ENCODE measurements around the gene SP3.

DNA sequence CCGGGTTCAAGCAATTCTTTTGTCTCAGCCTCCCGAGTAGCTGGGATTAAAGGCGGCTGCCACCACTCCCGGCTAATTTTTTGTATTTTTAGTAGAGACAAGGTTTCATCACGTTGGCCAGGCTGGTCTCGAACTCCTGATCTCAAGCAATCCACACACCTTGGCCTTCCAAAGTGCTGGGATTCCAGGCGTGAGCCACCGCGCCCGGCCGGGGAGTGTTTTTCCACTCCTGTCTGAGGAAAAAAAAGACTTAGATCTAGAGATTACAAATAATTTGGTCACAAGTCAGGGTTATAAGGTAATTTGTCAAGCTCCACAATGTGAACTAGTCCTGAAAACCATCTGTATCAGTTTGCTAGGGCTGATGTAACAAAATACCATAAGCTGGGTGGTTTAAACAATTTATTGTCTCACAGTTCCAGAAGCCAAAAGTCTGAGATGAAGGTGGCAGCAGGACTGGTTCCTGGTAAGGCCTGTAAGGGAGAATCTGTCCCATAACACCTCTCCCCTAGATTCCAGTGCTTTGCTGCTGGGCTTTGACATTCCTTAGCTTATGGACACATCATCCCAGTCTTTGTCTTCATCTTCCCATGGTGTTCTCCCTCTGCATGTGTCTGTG lies 40.7 kb upstream of the SP3 start:
- TF ChIP-seq, protein P1, sequence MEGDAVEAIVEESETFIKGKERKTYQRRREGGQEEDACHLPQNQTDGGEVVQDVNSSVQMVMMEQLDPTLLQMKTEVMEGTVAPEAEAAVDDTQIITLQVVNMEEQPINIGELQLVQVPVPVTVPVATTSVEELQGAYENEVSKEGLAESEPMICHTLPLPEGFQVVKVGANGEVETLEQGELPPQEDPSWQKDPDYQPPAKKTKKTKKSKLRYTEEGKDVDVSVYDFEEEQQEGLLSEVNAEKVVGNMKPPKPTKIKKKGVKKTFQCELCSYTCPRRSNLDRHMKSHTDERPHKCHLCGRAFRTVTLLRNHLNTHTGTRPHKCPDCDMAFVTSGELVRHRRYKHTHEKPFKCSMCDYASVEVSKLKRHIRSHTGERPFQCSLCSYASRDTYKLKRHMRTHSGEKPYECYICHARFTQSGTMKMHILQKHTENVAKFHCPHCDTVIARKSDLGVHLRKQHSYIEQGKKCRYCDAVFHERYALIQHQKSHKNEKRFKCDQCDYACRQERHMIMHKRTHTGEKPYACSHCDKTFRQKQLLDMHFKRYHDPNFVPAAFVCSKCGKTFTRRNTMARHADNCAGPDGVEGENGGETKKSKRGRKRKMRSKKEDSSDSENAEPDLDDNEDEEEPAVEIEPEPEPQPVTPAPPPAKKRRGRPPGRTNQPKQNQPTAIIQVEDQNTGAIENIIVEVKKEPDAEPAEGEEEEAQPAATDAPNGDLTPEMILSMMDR (IDR thresholded peaks at IDR 0.05): no peak
- TF ChIP-seq POLR2A (IDR thresholded peaks at IDR 0.05) (no peak), POLR2AphosphoS5 (IDR thresholded peaks at IDR 0.05) (no peak)
